ENCODE results near the gene PAF1.
"Not testable (repeated sequence)": the region's sequence is repeated elsewhere in the genome, so short reads cannot be mapped to it uniquely, and the experiment has no call there.

PAF1 gene

GRCh38 chr19:39380521-39381502, 10.1 kb downstream of the PAF1 start:
- no peak for DNase-seq

GRCh38 chr19:39379865-39380396, 11.0 kb downstream of the PAF1 start:
- no peak for DNase-seq

GRCh38 chr19:39379366-39379765, 11.5 kb downstream of the PAF1 start:
- not testable (repeated sequence) for DNase-seq

- no peak for DNase-seq
Measured at GRCh38 chr19:39377373-39378362, 13.2 kb downstream of the PAF1 start.

GRCh38 chr19:39375929-39376328, 15.0 kb downstream of the PAF1 start:
- DNase-seq: no peak

- DNase-seq: no peak
Measured at GRCh38 chr19:39372941-39373340, 18.0 kb downstream of the PAF1 start.

GRCh38 chr19:39372047-39372802, 18.7 kb downstream of the PAF1 start:
- no peak for DNase-seq

- no peak for DNase-seq
Measured at GRCh38 chr19:39370735-39371134, 20.2 kb downstream of the PAF1 start.

GRCh38 chr19:39369200-39369599, 21.7 kb downstream of the PAF1 start:
- DNase-seq: no peak

GRCh38 chr19:39365531-39365930, 25.4 kb downstream of the PAF1 start:
- no peak for DNase-seq

- DNase-seq: no peak
Measured at GRCh38 chr19:39363901-39364457, 26.9 kb downstream of the PAF1 start.

- DNase-seq: no peak
Measured at GRCh38 chr19:39362682-39363657, 27.9 kb downstream of the PAF1 start.

- DNase-seq: no peak
Measured at GRCh38 chr19:39360599-39360998, 30.3 kb downstream of the PAF1 start.

- DNase-seq: no peak
Measured at GRCh38 chr19:39359026-39359425, 31.9 kb downstream of the PAF1 start.

- DNase-seq: no peak
Measured at GRCh38 chr19:39356647-39357046, 34.3 kb downstream of the PAF1 start.

- DNase-seq: no peak
Measured at GRCh38 chr19:39356073-39356472, 34.8 kb downstream of the PAF1 start.

- no peak for DNase-seq
Measured at GRCh38 chr19:39355253-39355652, 35.7 kb downstream of the PAF1 start.

- DNase-seq: no peak
Measured at GRCh38 chr19:39352381-39353255, 38.3 kb downstream of the PAF1 start.

GRCh38 chr19:39351537-39352064, 39.3 kb downstream of the PAF1 start:
- no peak for DNase-seq

Measured in NCI-H1092 (cell line).